ENCODE measurements around the gene RDM1.

DNA sequence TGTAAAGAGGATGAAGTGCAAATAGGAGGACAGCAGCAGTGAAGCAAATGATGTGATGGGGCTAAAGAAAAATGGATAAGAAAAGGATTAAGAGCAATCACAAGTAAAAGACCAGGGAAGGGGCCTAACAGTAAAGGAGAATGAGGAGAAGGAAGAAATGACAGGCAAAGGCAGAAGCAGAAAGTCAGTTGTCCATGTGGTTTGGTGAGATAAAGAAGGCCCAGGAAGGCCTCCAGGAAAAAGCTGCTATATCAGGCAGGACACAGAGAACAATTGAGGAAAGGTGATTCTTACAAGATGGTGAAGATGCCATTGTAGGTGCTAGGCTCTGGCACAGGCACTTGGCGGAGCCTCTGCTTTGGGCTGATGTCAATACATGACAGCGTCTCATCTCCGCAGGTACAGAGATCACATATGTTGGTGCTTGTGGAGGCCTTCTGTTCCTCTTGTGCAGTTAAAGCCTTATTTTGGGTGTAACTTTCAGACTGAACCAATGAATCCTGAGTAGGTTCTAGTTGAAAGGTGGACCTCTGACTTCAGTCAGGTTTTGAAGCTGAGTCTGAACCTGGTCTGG is 18.1 kb downstream of the RDM1 start:
- TF ChIP-seq, protein P1, sequence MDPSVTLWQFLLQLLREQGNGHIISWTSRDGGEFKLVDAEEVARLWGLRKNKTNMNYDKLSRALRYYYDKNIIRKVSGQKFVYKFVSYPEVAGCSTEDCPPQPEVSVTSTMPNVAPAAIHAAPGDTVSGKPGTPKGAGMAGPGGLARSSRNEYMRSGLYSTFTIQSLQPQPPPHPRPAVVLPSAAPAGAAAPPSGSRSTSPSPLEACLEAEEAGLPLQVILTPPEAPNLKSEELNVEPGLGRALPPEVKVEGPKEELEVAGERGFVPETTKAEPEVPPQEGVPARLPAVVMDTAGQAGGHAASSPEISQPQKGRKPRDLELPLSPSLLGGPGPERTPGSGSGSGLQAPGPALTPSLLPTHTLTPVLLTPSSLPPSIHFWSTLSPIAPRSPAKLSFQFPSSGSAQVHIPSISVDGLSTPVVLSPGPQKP (IDR thresholded peaks at IDR 0.05; ENCODE audit: borderline replicate concordance, low read depth, low read length) = no peak
- TF ChIP-seq FOS (IDR thresholded peaks at IDR 0.05; ENCODE audit: low read depth, low read length) (no peak), POLR2A (IDR thresholded peaks at IDR 0.05; ENCODE audit: low read depth, low read length) (no peak), RAD21 (IDR thresholded peaks at IDR 0.05; ENCODE audit: low read length) (no peak), RCOR1 (IDR thresholded peaks at IDR 0.05; ENCODE audit: insufficient replicate concordance, low read length) (no peak), SMC3 (IDR thresholded peaks at IDR 0.05; ENCODE audit: low read depth, low read length) (no peak), BHLHE40 (IDR thresholded peaks at IDR 0.05; ENCODE audit: low read depth, low read length) (no peak), MAFK (IDR thresholded peaks at IDR 0.05; ENCODE audit: low read depth, low read length) (no peak), MXI1 (IDR thresholded peaks at IDR 0.05; ENCODE audit: borderline replicate concordance, low read depth, low read length) (no peak), RFX5 (IDR thresholded peaks at IDR 0.05; ENCODE audit: low read depth, low read length) (no peak)
- TF ChIP-seq, protein P2, sequence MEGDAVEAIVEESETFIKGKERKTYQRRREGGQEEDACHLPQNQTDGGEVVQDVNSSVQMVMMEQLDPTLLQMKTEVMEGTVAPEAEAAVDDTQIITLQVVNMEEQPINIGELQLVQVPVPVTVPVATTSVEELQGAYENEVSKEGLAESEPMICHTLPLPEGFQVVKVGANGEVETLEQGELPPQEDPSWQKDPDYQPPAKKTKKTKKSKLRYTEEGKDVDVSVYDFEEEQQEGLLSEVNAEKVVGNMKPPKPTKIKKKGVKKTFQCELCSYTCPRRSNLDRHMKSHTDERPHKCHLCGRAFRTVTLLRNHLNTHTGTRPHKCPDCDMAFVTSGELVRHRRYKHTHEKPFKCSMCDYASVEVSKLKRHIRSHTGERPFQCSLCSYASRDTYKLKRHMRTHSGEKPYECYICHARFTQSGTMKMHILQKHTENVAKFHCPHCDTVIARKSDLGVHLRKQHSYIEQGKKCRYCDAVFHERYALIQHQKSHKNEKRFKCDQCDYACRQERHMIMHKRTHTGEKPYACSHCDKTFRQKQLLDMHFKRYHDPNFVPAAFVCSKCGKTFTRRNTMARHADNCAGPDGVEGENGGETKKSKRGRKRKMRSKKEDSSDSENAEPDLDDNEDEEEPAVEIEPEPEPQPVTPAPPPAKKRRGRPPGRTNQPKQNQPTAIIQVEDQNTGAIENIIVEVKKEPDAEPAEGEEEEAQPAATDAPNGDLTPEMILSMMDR (conservative IDR thresholded peaks at IDR 0.05; ENCODE audit: low read depth, low read length) = no peak
